Right ventricle myocardium superior (tissue), 1 donor: ENCODE measurements around the gene IGLL1. TPM values are rescaled to one million over a fixed set of nuclear protein-coding genes. Genes with fewer than 3 reads are reported as not detected.
A peak's percentile ranks its signal among the peaks of the same experiment; 100 is the strongest.
"Not testable (repeated sequence)": the region's sequence is repeated elsewhere in the genome, so short reads cannot be mapped to it uniquely, and the experiment has no call there.

Source experiments
- ATAC-seq: fragments of 200-7000 bp; cut with Tn5 transposase; one replicate; pipeline ENCODE4 v1.9.1; 2020; ENCODE audit warnings: mild to moderate bottlenecking; ENCODE audit not compliant: poor library complexity
- DNase-seq: peaks from one replicate; pipeline ENCODE4 v3.0.0-alpha.2; 2020
- intact Hi-C: fragments of 100-400 bp; cut with DNase I; formaldehyde crosslinking; loops from one replicate; pipeline ENCODE4 v1.11.2; 2022
- long read RNA-seq: library from polyadenylated mRNA; unstranded; transcript quantifications from one replicate; pipeline ENCODE4 v2.0.0, GENCODE V29; 2021
- total RNA-seq: library from RNA; stranded (reverse); fragmentation: NEBNext Ultra II Directional; extraction: Animal tissue kit (Norgen Biotek cat#: 25700); gene quantifications from one replicate; pipeline ENCODE4 v1.2.1, GENCODE V29; 2021
- donor health status: DM: no; HTN: yes; CAD: no; lungs with severe emphysema.

IGLL1 gene
- not detected for total RNA-seq
- long read RNA-seq = 0 reads

DNA sequence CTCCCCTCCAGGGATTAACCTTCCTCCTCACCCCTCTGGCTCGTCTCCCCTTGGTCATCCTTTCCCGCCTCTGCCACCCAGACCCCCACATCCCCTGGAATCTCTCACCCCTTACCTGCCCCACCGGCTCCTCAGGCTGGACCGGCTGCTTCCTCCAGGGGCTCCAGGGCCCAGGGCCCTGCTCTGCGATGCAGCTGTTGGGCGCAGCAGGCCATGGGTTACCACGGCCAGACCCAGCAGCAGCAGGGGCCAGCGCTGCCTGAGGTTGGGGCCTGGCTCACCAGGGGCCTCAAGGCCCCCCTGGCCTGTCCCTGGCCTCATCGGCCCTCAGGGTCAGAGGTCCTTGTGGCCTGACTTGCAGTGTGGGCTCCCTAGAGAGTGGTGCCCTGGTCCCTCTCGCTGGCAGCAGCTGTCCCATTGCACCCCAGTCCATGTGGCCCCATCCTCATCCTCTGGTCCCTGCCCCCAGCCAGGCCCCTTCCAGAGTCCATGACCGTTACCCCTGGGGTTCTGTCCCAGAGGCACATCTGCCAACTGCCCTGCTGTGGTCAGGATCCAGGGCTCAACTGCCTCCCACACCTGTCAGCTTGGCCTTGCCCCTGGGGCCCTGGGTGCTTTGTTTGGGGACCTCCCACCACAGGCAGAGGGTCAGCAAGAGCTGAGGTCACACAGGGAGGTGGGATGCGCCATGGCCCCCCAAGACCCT lies at the start of gene IGLL1:
Gene IGLL1 (minus strand): TSS at position 421 of the 706 bp plus-strand sequence. CDS start 100 bp downstream, at position 321.
- no peak for ATAC-seq
- intact Hi-C loops = no loop called here
- DNase-seq = no peak

DNA sequence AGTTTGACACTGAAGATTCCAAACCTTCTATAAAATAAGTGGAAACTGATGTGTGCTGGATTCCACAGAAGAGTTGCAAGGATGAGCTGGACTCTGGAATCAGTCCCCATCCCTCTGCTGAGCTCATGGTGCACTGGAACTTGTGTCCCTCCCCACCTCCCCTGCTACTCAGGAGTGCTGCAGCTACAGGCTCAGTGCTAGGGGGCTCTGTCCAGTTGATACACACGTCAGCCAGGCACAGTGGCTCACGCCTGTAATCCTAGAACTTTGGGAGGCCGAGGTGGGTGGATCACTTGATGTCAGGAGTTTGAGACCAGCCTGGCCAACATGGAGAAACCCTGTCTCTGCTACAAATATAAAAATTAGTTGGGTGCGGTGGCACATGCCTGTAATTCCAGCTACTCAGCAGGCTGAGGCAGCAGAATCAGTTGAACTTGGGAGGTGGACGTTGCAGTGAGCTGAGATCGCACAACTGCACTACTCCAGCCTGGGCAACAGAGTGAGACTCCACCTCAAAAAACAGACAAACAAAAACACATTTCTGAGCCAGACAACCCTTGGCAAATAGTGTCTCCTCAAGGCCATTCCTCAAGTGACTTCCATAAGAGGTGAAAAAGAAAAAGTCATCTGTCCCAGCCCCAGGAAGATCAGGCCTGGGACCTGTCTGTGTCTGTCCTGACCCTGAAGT lies 48.1 kb upstream of the IGLL1 start:
- not testable (repeated sequence) for ATAC-seq

DNA sequence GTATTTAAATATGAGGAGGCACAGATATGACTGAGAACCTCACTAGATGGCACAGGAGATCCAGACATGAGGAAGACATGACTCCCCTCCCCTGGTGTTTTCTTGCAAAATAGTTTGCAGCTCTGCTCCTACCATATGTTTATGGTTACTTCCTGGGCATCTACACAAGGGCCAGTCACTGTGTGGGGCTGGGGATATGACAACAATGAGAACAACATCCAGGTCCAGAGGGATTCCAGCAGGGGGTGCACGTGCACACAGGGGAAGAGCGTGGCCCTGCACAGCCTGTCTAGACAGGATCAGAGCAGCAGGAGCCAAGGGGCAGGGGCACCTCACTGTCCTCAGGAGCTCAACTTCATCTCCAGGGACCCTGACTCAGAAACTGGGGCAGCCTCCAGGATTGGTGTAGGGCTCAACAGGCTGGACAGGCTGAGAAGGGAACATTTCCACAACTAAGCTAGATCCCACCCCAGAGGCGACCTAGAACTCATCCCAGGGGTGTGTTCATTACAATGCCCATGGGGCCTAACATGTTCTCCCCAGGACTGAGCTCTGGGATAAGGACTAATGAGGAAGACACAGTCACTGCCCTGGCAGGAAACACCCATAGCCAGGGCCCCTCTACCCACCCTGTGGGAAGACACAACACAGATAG lies 47.4 kb upstream of the IGLL1 start:
- intact Hi-C loops = not testable (repeated sequence)
- ATAC-seq = peak; percentile 86

More for the DNA sequence above, 48.1 kb upstream of the IGLL1 start:
- DNase-seq, intact Hi-C loops: not testable (repeated sequence)

GRCh38 chr22:23626286-23626975 lies 46.3 kb upstream of the IGLL1 start:
- intact Hi-C loops = no loop called here
- DNase-seq (no peak), ATAC-seq (no peak)

More for the DNA sequence above, 47.4 kb upstream of the IGLL1 start:
- DNase-seq = peak; percentile 71

GRCh38 chr22:23622634-23623033 lies 42.5 kb upstream of the IGLL1 start:
- DNase-seq (no peak), ATAC-seq (no peak)
- intact Hi-C loops = no loop called here

DNA sequence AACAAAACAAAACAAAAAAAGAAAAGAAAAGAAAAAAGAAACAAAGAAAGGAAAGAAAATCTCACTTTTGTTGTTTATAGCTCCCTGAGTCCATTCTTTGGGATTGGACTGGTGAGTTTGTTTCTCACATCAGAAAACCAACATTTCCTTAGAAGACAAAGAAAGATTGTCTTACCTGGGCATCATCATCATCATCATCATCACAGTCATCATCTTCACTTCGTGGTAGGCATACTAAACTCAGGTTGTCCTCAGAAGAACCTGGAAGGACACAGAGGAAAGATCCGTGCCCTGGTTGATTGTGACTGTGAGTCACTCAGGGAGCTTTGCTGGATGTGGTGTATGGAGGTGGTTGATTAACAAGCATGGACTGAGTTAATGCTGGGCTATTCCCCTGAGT lies 41.8 kb upstream of the IGLL1 start:
- DNase-seq, ATAC-seq, intact Hi-C loops: not testable (repeated sequence)

- ATAC-seq = no peak
- no peak for DNase-seq
- intact Hi-C loops = no loop called here
Measured at GRCh38 chr22:23621082-23621780, 41.1 kb upstream of the IGLL1 start.

- no peak for ATAC-seq
Measured at GRCh38 chr22:23613193-23613972, 33.3 kb upstream of the IGLL1 start.

DNA sequence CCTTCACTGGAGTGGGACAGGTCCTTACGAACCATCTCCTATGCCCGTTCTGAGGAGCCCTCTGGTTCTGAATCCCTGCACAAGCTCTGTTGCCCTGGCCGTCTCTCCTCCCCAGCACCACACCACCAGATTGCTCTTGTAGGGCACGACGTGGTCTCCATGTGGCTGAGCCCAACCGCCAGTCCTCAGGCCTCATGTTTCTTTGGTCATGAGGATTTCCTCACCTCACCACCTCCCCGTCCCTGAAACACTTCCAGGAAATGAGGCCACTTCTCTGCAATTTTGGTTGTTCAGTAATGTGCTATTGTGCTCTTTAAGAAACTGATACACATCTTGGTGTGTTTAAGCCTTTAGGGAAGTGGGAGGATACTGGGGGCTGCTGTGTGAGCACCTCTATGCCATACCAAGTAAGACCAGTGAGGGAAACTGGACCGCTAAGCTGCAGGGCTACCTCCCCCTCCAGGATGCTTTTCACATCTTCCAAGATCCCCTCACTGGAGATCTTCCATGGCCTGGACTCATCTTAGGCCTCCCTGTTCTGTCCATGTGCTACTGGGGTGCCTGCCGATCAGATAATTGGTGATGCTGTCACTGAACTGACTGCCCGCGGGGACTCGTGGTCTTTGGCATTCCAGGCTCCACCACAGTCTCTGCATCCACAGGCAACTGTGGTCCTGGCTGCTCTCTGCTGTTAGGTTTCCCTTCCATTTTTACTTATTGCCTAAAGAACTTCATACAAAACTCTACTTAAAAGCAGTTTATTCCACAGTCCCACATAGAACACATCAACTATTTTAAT lies 30.1 kb upstream of the IGLL1 start:
- no peak for ATAC-seq
- DNase-seq = no peak
- intact Hi-C loops = no loop called here

More at GRCh38 chr22:23613193-23613972, 33.3 kb upstream of the IGLL1 start:
- intact Hi-C loops = no loop called here
- DNase-seq = no peak

GRCh38 chr22:23608583-23608982 lies 28.5 kb upstream of the IGLL1 start:
- intact Hi-C loops = no loop called here
- DNase-seq = no peak
- ATAC-seq = no peak

DNA sequence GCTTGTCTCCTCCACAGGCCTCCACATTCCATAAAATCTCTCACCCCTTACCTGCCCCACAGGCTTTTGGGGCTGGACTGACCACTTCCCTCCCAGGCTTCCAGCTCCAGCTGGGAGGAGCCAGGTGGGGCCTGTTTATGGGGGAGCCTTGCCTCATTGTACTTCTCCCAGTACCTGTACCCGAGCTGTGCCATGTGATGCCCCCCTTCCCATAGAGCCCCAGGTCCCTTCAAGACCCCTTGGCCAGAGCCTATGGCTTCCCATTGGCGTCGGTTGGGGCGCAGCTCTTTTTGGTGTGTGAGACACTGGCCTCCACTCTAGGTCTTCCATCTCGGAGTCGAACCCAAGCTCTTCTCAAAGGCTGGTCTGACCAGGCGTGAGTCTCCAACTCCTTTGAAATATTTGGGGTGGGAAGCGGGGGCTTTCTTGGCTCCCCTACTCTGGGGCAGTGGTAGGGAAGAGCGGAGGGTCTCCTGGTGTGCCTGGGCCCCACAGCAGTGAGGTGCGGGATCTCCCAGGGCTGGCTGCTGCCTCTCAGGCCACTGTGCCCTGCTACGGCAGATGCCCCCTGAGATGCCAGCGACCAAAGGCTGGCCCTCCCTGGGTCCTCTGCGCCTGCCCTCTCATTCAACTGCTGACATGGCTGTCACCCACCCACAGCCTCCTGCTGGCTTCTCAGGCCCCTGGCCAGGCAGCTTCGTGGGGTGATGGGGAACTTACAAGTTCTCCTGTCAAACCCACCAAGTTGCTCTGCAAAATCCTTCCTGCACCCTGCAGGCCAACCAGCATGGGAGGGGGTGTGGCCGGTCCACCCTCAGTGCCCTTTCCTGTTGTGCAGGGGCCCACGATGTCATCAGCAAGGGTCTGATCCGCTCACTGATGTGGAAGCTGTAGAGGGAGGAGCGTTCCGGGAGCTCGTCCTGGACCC lies 26.4 kb upstream of the IGLL1 start:
- intact Hi-C loops = no loop called here
- DNase-seq (no peak), ATAC-seq (no peak)

GRCh38 chr22:23604939-23605712 lies 25.0 kb upstream of the IGLL1 start:
- intact Hi-C loops = no loop called here
- ATAC-seq (no peak), DNase-seq (no peak)

GRCh38 chr22:23603266-23603665 lies 23.2 kb upstream of the IGLL1 start:
- intact Hi-C loops = no loop called here
- no peak for DNase-seq
- ATAC-seq = no peak

GRCh38 chr22:23598805-23599518 lies 18.9 kb upstream of the IGLL1 start:
- no peak for DNase-seq
- intact Hi-C loops = no loop called here
- ATAC-seq = no peak
